DND-41 (cell line): ENCODE results near the gene CCDC85C.

ENCODE experiments used
- ATAC-seq: fragments of 200-7000 bp; cut with Tn5 transposase; 3 replicates; pipeline ENCODE4 v1.9.1; 2021; ENCODE audit warnings: low read depth; ENCODE audit not compliant: insufficient read depth
- DNase-seq: peaks from one replicate; pipeline ENCODE4 v3.0.0-alpha.2; 2020
- H2AFZ ChIP-seq: 2 replicates; pipeline ENCODE4 v1.6.0; 2012; ENCODE audit warnings: low read depth, low read length
- H3K27ac ChIP-seq: 2 replicates; pipeline ENCODE4 v1.5.1; 2012; ENCODE audit warnings: low read length, inconsistent platforms
- H3K27me3 ChIP-seq: fragments of 200-600 bp; sonication (generic); 2 replicates; pipeline ENCODE4 v1.6.0; 2012; ENCODE audit warnings: low read length, mild to moderate bottlenecking, inconsistent platforms; ENCODE audit not compliant: insufficient read depth, poor library complexity
- H3K36me3 ChIP-seq: 2 replicates; pipeline ENCODE4 v1.5.1; 2012; ENCODE audit warnings: low read length, inconsistent platforms; ENCODE audit not compliant: insufficient read depth
- H3K4me1 ChIP-seq: 2 replicates; pipeline ENCODE4 v1.5.1; 2012; ENCODE audit warnings: mild to moderate bottlenecking, low read length; ENCODE audit not compliant: insufficient read depth
- H3K4me2 ChIP-seq: 2 replicates; pipeline ENCODE4 v1.6.0; 2012; ENCODE audit warnings: mild to moderate bottlenecking, moderate library complexity, low read length, inconsistent platforms; ENCODE audit not compliant: insufficient read depth
- H3K4me3 ChIP-seq, 2 experiments: fragments of 200-600 bp in 1 of 2; shearing (Covaris generic) in 1 of 2; 2 replicates each; pipeline ENCODE4 v1.5.1; 2012 to 2016; ENCODE audit warnings: inconsistent platforms in 2 of 2, low read length in 2 of 2, mild to moderate bottlenecking in 2 of 2, low read depth in 1 of 2, moderate library complexity in 1 of 2
- H3K79me2 ChIP-seq: 2 replicates; pipeline ENCODE4 v1.6.0; 2012; ENCODE audit warnings: low read length, inconsistent platforms; ENCODE audit not compliant: insufficient read depth
- H3K9ac ChIP-seq: 2 replicates; pipeline ENCODE4 v1.6.0; 2012; ENCODE audit warnings: low read depth, mild to moderate bottlenecking, inconsistent platforms, low read length, moderate library complexity
- H3K9me3 ChIP-seq: 2 replicates; pipeline ENCODE4 v1.5.1; 2012; ENCODE audit warnings: low read length, moderate library complexity, mild to moderate bottlenecking, inconsistent platforms; ENCODE audit not compliant: insufficient read depth, severe bottlenecking
- H4K20me1 ChIP-seq: 2 replicates; pipeline ENCODE4 v1.6.0; 2012; ENCODE audit warnings: low read length; ENCODE audit not compliant: insufficient read depth
- EZH2 ChIP-seq: IDR thresholded peaks from 3 replicates; pipeline ENCODE4 v1.6.1; 2012; ENCODE audit warnings: borderline replicate concordance, low read depth, mild to moderate bottlenecking, moderate library complexity, low read length, inconsistent platforms; ENCODE audit not compliant: severe bottlenecking
- TF ChIP-seq, protein P1 (sequence below): IDR thresholded peaks from 2 replicates; pipeline ENCODE4 v1.5.1; 2012; ENCODE audit warnings: borderline replicate concordance, low read length, moderate library complexity, mild to moderate bottlenecking; ENCODE audit not compliant: poor library complexity, severe bottlenecking; ENCODE audit errors: extremely low read depth

CCDC85C gene

GRCh38 chr14:99576304-99576703 is 27.7 kb downstream of the CCDC85C start:
- TF ChIP-seq, protein P1, sequence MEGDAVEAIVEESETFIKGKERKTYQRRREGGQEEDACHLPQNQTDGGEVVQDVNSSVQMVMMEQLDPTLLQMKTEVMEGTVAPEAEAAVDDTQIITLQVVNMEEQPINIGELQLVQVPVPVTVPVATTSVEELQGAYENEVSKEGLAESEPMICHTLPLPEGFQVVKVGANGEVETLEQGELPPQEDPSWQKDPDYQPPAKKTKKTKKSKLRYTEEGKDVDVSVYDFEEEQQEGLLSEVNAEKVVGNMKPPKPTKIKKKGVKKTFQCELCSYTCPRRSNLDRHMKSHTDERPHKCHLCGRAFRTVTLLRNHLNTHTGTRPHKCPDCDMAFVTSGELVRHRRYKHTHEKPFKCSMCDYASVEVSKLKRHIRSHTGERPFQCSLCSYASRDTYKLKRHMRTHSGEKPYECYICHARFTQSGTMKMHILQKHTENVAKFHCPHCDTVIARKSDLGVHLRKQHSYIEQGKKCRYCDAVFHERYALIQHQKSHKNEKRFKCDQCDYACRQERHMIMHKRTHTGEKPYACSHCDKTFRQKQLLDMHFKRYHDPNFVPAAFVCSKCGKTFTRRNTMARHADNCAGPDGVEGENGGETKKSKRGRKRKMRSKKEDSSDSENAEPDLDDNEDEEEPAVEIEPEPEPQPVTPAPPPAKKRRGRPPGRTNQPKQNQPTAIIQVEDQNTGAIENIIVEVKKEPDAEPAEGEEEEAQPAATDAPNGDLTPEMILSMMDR = no peak
- no peak for TF ChIP-seq EZH2
- H3K9ac ChIP-seq = no peak overlapping the region
- no peak overlapping the region for H3K4me2 ChIP-seq
- DNase-seq (no peak), ATAC-seq (no peak)
- peaks cover 86% of the 10 kb centered on the region for H4K20me1 ChIP-seq
- no peak overlapping the region for H2AFZ ChIP-seq
- H3K36me3 ChIP-seq = no peaks in the 10 kb centered on the region
- H3K79me2 ChIP-seq = peaks cover 9% of the 10 kb centered on the region
- no peaks in the 10 kb centered on the region for H3K9me3 ChIP-seq
- H3K27me3 ChIP-seq = no peaks in the 10 kb centered on the region
- no peak overlapping the region for H3K4me3 ChIP-seq
- H3K27ac ChIP-seq = no peak overlapping the region
- H3K4me1 ChIP-seq = no peaks in the 10 kb centered on the region

GRCh38 chr14:99575043-99576023 is 28.7 kb downstream of the CCDC85C start:
- H3K9me3 ChIP-seq = no peaks in the 10 kb centered on the region
- H3K27ac ChIP-seq = no peak overlapping the region
- no peaks in the 10 kb centered on the region for H3K36me3 ChIP-seq
- H3K4me3 ChIP-seq = no peak overlapping the region
- peaks cover 88% of the 10 kb centered on the region for H4K20me1 ChIP-seq
- no peaks in the 10 kb centered on the region for H3K27me3 ChIP-seq
- no peak overlapping the region for H3K9ac ChIP-seq
- no peak overlapping the region for H3K4me2 ChIP-seq
- peaks cover 5% of the 10 kb centered on the region for H3K79me2 ChIP-seq
- DNase-seq (peak; percentile 21), ATAC-seq (peak; percentile 53; the same call in 2 of the 3 replicates)
- H3K4me1 ChIP-seq = no peaks in the 10 kb centered on the region
- H2AFZ ChIP-seq = no peak overlapping the region
- TF ChIP-seq EZH2 = no peak
- TF ChIP-seq, protein P1 = peak; percentile 40

DNA sequence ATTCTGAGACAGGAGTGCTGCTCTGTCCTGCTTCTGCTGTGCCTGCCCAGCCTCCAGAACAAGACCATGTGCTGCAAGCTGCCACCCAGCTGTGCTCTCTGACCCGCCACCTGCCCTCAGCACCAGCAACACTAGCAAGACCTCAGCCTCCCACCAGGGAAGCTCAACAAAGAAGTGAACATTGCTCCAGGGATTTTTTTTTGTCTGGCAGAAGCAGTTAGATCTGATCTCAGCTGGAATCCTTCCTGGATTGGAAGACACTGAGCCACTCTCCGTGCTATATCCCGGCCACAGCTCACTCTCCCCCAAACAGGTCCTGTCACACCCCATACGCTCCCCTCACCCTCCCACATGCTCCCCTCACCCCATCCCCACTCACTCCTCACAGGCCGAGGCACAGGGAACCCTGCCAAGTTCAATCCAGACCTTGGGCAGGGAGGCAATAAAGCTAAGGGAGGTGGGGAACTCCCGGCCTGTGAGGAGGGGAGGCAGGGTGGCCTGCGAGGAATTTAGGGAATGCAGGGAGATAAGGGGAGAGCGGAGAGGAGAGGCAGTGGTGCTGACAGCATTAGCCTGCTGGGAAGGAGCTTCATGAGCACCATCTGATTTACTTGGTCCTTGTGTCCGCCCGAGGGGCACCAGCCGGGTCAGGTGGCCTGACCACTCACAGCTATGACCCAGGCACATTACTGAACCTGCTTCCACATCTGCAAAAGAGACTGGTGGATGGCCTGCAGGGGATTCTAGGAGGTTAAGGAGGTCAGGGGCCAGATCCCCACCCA is 29.7 kb downstream of the CCDC85C start:
- Histone ChIP-seq H2AFZ (no peak overlapping the region), H3K79me2 (peaks cover 3% of the 10 kb centered on the region; the same call in 1 of the 2 replicates), H3K27ac (no peak overlapping the region), H3K4me3 (no peak overlapping the region), H3K4me2 (no peak overlapping the region), H3K4me1 (no peaks in the 10 kb centered on the region), H3K9me3 (no peaks in the 10 kb centered on the region), H3K9ac (no peak overlapping the region), H3K36me3 (no peaks in the 10 kb centered on the region), H3K27me3 (no peaks in the 10 kb centered on the region), H4K20me1 (peaks cover 90% of the 10 kb centered on the region)
- ATAC-seq = no peak
- no peak for TF ChIP-seq EZH2
- TF ChIP-seq, protein P1 = no peak
- no peak for DNase-seq
